ENCODE data around the gene EFL1.

Gene EFL1

GRCh38 chr15:82146990-82147461, 115.5 kb downstream of the EFL1 start:
- DNase-seq, result no peak

GRCh38 chr15:82146576-82146975, 116.0 kb downstream of the EFL1 start:
- DNase-seq, result no peak

GRCh38 chr15:82143390-82144385, 118.8 kb downstream of the EFL1 start:
- no peak for DNase-seq

- no peak for DNase-seq
These were observed 121.6 kb downstream of the EFL1 start for GRCh38 chr15:82140886-82141285.

DNA sequence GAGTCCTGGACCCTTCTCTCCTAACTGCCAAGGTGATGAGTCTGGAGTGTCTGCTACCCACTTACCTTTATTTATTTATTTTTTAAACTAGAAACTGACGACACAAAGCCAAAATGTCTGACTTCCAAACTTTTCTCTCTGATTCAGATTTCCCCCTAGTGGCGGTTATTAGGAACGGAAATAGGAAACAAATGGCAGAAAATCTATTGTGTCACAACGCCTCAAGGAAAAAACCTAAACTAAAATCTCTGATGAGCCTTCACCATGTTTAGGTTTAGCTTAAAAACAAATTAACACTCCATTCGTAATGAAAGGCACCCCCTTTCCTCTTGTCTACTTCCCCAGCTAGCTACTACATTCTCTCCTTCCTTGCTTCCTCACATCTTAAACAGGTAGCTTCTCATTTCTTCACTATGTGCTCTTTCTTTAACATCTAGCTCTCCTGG, 122.7 kb downstream of the EFL1 start:
- no peak for DNase-seq

DNA sequence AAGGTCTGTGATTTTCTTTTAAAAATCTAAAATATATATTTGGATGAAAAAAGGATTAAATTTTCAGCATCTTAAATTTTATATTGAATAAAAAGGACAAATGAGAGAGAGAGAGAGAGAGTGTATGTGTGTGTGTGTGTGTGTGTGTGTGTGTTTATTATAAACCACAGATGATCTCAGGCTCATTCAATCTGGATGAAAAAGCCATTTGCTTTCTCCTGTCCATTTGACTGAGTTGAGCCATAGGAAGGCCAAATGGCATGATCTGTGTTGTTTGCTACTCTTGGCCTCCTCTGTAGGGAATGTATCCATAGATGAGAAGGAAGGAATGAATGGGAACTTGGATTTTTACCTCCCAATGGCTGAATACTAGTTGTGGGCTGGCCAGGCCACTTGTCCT, 124.2 kb downstream of the EFL1 start:
- DNase-seq, result no peak

GRCh38 chr15:82137261-82137660, 125.3 kb downstream of the EFL1 start:
- no peak for DNase-seq

GRCh38 chr15:82136120-82136519, 126.4 kb downstream of the EFL1 start:
- no peak for DNase-seq

GRCh38 chr15:82135638-82136037, 126.9 kb downstream of the EFL1 start:
- DNase-seq, result no peak

- no peak for DNase-seq
These were observed 128.1 kb downstream of the EFL1 start for GRCh38 chr15:82134461-82134860.

DNA sequence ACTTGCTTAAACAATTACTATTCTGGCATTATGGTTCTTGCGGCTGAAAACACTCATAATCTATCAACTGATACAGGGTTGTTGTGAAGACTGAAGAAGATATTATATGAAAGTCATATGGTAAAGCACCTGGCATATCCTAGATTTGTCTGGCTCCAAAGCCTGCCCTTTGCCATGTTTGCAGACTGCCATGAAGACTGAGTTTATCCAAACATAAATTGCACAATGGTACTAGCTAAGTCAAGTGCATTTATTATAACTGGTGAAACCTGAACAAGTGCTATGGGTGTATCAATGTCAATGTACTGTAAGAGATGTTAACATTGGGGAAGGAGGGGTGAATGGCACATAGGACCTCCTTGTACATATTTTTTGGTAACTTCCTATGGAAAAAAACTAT, 129.3 kb downstream of the EFL1 start:
- DNase-seq, result no peak

DNA sequence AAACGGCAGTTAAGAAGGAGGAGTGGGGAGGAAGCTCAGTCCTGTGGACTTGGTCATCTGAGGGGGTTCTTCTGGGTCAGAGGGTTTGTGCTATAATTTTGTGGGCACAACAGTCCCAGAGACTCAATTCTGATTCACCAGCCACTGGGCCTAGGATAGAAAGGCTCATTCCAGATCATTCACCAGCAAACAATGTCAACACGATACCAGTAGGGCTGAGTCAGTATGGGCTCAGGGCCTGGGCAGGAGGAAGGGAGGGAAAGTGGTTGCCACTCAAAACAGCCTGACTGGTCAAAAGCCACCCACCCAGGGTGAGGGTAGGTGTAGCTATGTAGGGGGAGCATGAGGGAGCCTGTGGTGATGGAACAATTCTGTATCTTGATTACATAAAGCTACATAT, 129.8 kb downstream of the EFL1 start:
- DNase-seq, result no peak

DNA sequence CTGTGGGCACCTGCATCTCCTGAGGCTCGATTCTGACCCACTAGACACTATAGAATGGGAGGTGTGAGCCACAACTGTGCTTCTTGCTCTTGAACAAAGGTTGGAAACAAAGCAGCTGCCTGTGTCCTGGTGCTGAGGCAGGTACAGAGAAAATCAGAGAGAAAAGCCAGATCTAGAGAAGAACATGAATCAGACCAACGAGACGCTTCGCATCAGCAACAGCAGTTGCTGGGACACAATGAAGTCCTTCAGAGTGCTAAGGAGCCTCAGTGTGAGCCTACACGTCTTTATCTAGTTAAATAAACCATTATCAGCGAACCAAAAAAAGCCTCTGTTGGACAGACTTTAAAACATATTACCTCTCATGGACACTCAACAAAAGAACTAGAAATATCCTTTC, 130.4 kb downstream of the EFL1 start:
- no peak for DNase-seq

GRCh38 chr15:82130248-82130647, 132.3 kb downstream of the EFL1 start:
- no peak for DNase-seq

- DNase-seq, result no peak
These were observed 132.8 kb downstream of the EFL1 start for GRCh38 chr15:82129761-82130160.

DNA sequence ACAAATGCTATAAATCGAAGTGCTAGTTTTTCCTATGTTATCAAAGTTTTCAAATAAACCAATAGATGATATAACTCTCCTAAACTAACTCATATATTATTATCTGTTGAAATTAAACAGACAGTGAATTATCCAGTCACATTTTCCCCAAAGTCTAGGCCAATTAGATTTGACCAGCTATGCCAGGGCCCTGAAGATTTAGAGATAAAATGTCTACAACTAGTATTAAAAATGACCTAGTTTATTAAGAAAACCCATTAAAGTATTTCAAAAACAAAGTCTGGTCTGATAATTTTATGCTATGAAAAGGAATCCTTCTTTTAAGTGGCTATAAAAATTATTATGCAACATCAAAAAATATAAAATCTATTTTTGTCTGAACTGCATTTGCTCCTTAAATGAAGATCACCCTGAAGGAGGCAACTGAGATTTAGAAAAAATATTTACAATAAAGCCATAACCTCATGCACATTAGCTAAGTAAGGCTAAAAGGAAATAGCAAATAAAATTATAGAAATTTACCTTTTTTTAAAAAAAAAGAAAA, 133.3 kb downstream of the EFL1 start:
- DNase-seq, result no peak

- DNase-seq, result no peak
These were observed 134.0 kb downstream of the EFL1 start for GRCh38 chr15:82128401-82129148.

DNA sequence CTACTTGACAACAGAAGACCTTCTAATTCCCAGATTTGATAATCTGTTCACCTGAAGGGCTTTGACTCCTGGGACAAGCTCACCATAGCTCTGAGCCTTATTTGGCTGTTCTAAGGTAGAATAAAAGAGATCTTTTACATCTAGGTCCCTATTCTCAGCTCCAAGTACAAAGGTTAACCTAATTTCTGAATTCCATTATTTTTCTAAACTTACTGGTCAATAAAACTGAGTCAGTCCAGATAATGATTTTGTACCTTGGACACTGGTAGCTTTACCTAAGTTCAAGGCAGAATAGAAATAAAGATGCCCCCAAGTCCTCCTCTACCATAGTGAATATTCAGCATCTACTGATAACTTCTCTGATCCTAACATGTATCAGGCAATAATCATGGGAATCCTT, 135.0 kb downstream of the EFL1 start:
- no peak for DNase-seq

GRCh38 chr15:82126346-82126745, 136.2 kb downstream of the EFL1 start:
- no peak for DNase-seq

DNA sequence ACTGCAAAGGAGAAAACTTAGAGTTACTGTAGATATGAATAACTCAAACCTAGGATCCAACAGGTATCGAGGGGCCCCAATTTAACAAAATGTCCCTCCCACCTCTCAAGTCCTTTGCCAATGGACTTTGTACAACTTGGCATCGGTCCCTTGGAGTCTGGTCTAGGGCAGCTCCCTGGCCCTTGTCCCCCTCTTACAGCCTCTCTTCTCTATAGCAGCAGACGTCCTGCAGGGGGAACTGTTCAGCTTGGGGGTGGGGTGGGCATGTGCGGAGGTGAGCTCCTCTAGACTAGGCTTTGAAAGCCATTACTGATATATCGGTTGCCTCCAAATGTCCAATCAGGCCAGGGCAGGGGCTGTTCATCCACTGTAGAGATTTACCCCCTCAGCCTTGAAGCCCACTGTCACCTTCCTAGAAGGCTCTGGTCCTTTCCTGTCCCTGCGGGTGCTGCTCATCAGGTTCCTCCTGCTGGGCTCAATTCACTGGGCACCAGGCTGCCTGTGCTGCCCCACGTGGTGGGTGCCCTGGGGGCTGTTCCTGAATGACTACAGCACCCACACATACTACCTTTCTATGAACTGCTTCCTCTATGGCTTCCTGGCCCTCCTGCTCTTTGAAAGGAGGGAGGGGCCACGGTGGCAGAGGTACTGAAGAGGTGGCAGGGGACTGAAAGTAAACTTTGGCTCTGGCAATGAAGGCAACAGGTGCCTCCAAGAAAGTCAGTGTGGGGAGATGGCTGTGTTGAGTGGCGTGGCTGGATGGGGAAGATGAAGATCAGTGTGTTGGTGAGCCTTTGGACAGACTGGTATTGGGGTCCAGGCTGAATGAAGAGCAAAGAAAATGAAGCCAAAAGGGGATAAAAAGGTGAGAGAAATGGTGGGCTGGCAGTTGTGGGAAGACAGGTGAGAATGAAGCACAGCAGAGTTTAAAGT, 137.9 kb downstream of the EFL1 start:
- DNase-seq, result no peak

DNA sequence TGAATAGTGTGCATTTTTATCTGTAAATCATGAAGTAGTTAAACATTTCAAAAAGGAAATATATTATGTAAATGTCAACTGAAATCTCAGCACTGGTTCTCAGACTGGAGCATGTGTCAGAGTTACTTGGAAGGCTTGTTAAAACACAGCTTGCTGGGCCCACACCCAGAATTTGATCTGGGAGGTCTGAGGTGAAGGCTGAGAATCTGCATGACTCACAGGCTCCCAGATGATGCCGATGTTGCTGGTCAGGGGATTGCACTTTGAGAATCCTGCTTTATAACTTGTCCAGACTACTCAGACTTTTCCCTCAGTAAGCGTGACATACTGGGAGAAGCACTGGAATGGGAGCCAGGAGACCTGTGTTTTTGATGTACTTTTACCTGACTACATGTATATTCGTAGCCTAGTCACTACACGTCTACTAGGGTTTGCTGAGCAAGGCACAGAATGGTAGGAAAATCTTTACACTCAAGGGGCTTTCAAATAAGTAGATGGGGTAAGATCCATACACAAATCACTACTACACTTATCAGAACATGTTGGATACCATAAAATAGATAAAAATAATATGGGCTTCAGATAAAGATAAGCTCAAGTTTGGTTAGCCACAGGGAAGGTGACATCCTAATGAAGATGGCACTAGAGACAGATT, 139.7 kb downstream of the EFL1 start:
- no peak for DNase-seq

GRCh38 chr15:82118040-82118439, 144.5 kb downstream of the EFL1 start:
- DNase-seq, result no peak
